GM21528 (cell line): ENCODE results near the gene POU4F1.
"Not testable (repeated sequence)": the region's sequence is repeated elsewhere in the genome, so short reads cannot be mapped to it uniquely, and the experiment has no call there.

Source experiments
- ATAC-seq: cut with Tn5 transposase; IDR thresholded peaks from one replicate; pipeline ENCODE4 v1.9.1; 2021; ENCODE audit warnings: mild to moderate bottlenecking, moderate library complexity; ENCODE audit not compliant: unreplicated experiment, low FRiP score

The POU4F1 gene

GRCh38 chr13:78603240-78603957 lies at the start of gene POU4F1:
POU4F1 (minus strand) TSS chr13:78603552; CDS start chr13:78603326, 226 bp downstream.
- peak; percentile 86 for ATAC-seq

- ATAC-seq = no peak
Measured at GRCh38 chr13:78652651-78653050, 49.3 kb upstream of the POU4F1 start.

- ATAC-seq = no peak
Measured at GRCh38 chr13:78650717-78651083, 47.3 kb upstream of the POU4F1 start.

- no peak for ATAC-seq
Measured at GRCh38 chr13:78649997-78650716, 46.8 kb upstream of the POU4F1 start.

- not testable (repeated sequence) for ATAC-seq
Measured at GRCh38 chr13:78647109-78647678, 43.8 kb upstream of the POU4F1 start.

GRCh38 chr13:78638216-78638615 lies 34.9 kb upstream of the POU4F1 start:
- peak; percentile 62 for ATAC-seq

GRCh38 chr13:78636495-78636894 lies 33.1 kb upstream of the POU4F1 start:
- no peak for ATAC-seq

GRCh38 chr13:78632996-78633395 lies 29.6 kb upstream of the POU4F1 start:
- no peak for ATAC-seq

- no peak for ATAC-seq
Measured at GRCh38 chr13:78631077-78631476, 27.7 kb upstream of the POU4F1 start.

- no peak for ATAC-seq
Measured at GRCh38 chr13:78630511-78630910, 27.2 kb upstream of the POU4F1 start.

- ATAC-seq = no peak
Measured at GRCh38 chr13:78625384-78625783, 22.0 kb upstream of the POU4F1 start.

- ATAC-seq = no peak
Measured at GRCh38 chr13:78623132-78623531, 19.8 kb upstream of the POU4F1 start.

- ATAC-seq = no peak
Measured at GRCh38 chr13:78620936-78621470, 17.7 kb upstream of the POU4F1 start.

- no peak for ATAC-seq
Measured at GRCh38 chr13:78618411-78618810, 15.1 kb upstream of the POU4F1 start.

- ATAC-seq = no peak
Measured at GRCh38 chr13:78611040-78611439, 7.7 kb upstream of the POU4F1 start.

GRCh38 chr13:78610381-78610883 lies 7.1 kb upstream of the POU4F1 start:
- ATAC-seq = no peak

GRCh38 chr13:78609464-78610205 lies 6.3 kb upstream of the POU4F1 start:
- ATAC-seq = no peak

- no peak for ATAC-seq
Measured at GRCh38 chr13:78608688-78609463, 5.5 kb upstream of the POU4F1 start.

GRCh38 chr13:78608252-78608687 lies 4.9 kb upstream of the POU4F1 start:
- no peak for ATAC-seq
